HEK293 (cell line): Measurements from ENCODE around the gene TMEM63B.

Experiments
- CTCF ChIA-PET: fragments of 350-600 bp; formaldehyde crosslinking; extraction: SDS; loops from one replicate; lab custom pipeline; 2021; ENCODE audit warnings: antibody characterized with exemption; lab: Yijun Ruan, JAX
- POLR2A ChIA-PET: fragments of 300-600 bp; formaldehyde crosslinking; extraction: SDS; loops from one replicate; lab custom pipeline; 2020; ENCODE audit warnings: antibody characterized with exemption, inconsistent platforms; lab: Yijun Ruan, JAX
- H3K27ac ChIP-seq: fragments of 200-500 bp; sonication (Bioruptor generic); 2 replicates; pipeline ENCODE4 v1.5.1; 2014; ENCODE audit warnings: low read depth, low read length, control low read depth, inconsistent platforms; ENCODE audit errors: extremely low read depth
- H3K36me3 ChIP-seq, 2 experiments: fragments of 200-500 bp in 1 of 2; sonication (Bioruptor generic) in 1 of 2; 1 replicate in 1 of 2; 2 replicates in 1 of 2; pipeline ENCODE4 v1.5.1; 2014 to 2017; ENCODE audit warnings: inconsistent platforms in 2 of 2, low read length in 2 of 2; ENCODE audit not compliant: control insufficient read depth in 2 of 2, insufficient read depth in 1 of 2
- H3K4me1 ChIP-seq: fragments of 200-500 bp; sonication (Bioruptor generic); 2 replicates; pipeline ENCODE4 v1.5.1; 2014; ENCODE audit warnings: mild to moderate bottlenecking, low read length, inconsistent platforms; ENCODE audit not compliant: control insufficient read depth, insufficient read depth
- H3K4me3 ChIP-seq: 2 replicates; pipeline ENCODE4 v1.5.1; 2011; ENCODE audit warnings: low read depth, mild to moderate bottlenecking, control low read depth, low read length, moderate library complexity
- H3K9me3 ChIP-seq: fragments of 200-500 bp; sonication (Bioruptor generic); 2 replicates; pipeline ENCODE4 v1.5.1; 2014; ENCODE audit warnings: low read depth, low read length, inconsistent platforms; ENCODE audit not compliant: control insufficient read depth, insufficient read depth
- BCL11B ChIP-seq: fragments of 450-650 bp; formaldehyde crosslinking; IDR thresholded peaks from 2 replicates; pipeline ENCODE4 v1.5.1; 2016; ENCODE audit warnings: low read depth, missing biosample characterization, missing genetic modification characterization
- KLF10 ChIP-seq: fragments of 450-650 bp; IDR thresholded peaks from 2 replicates; pipeline ENCODE4 v1.5.1; 2018; ENCODE audit warnings: missing biosample characterization, mild to moderate bottlenecking, missing genetic modification characterization
- PRDM1 ChIP-seq: fragments of 450-650 bp; formaldehyde crosslinking; IDR thresholded peaks from 2 replicates; pipeline ENCODE4; 2016; ENCODE audit warnings: missing biosample characterization, missing genetic modification characterization
- TRIM28 ChIP-seq: IDR thresholded peaks from 2 replicates; pipeline ENCODE4 v1.6.1; 2011; ENCODE audit warnings: low read length, control low read depth, borderline replicate concordance
- ZNF146 ChIP-seq: fragments of 450-650 bp; formaldehyde crosslinking; IDR thresholded peaks from 2 replicates; pipeline ENCODE4 v1.5.1; 2016; ENCODE audit warnings: missing biosample characterization, missing genetic modification characterization
- ZNF221 ChIP-seq: fragments of 450-650 bp; formaldehyde crosslinking; IDR thresholded peaks from 2 replicates; pipeline ENCODE4 v1.5.1; 2017; ENCODE audit warnings: missing biosample characterization, missing genetic modification characterization, borderline replicate concordance
- ZNF23 ChIP-seq: fragments of 450-650 bp; formaldehyde crosslinking; IDR thresholded peaks from 2 replicates; pipeline ENCODE4 v1.5.1; 2016; ENCODE audit warnings: missing biosample characterization, missing genetic modification characterization, borderline replicate concordance
- ZNF266 ChIP-seq: fragments of 450-650 bp; formaldehyde crosslinking; IDR thresholded peaks from 2 replicates; pipeline ENCODE4 v1.5.1; 2016; ENCODE audit warnings: missing biosample characterization, missing genetic modification characterization, low read depth
- ZNF335 ChIP-seq: fragments of 450-650 bp; formaldehyde crosslinking; conservative IDR thresholded peaks from 2 replicates; pipeline ENCODE4 v1.5.1; 2016; ENCODE audit warnings: missing biosample characterization, missing genetic modification characterization
- ZNF600 ChIP-seq: fragments of 450-650 bp; formaldehyde crosslinking; IDR thresholded peaks from 2 replicates; pipeline ENCODE4 v1.5.1; 2016; ENCODE audit warnings: missing biosample characterization, missing genetic modification characterization
- ZNF626 ChIP-seq: fragments of 450-650 bp; sonication (Bioruptor Pico); formaldehyde crosslinking; IDR thresholded peaks from 2 replicates; pipeline ENCODE4 v1.5.1; 2018; ENCODE audit warnings: missing biosample characterization, missing genetic modification characterization, inconsistent platforms
- ZNF629 ChIP-seq: fragments of 450-650 bp; formaldehyde crosslinking; IDR thresholded peaks from 2 replicates; pipeline ENCODE4 v1.5.1; 2017; ENCODE audit warnings: missing biosample characterization, missing genetic modification characterization
- ZNF660 ChIP-seq: fragments of 450-650 bp; IDR thresholded peaks from 2 replicates; pipeline ENCODE4 v1.5.1; 2018; ENCODE audit warnings: missing biosample characterization, mild to moderate bottlenecking, missing genetic modification characterization
- ZNF837 ChIP-seq: fragments of 450-650 bp; formaldehyde crosslinking; IDR thresholded peaks from 2 replicates; pipeline ENCODE4 v1.5.1; 2016; ENCODE audit warnings: missing biosample characterization, missing genetic modification characterization
- ZSCAN16 ChIP-seq: fragments of 450-650 bp; formaldehyde crosslinking; IDR thresholded peaks from 2 replicates; pipeline ENCODE4 v1.5.1; 2016; ENCODE audit warnings: missing biosample characterization, missing genetic modification characterization
- ZSCAN23 ChIP-seq: fragments of 450-650 bp; formaldehyde crosslinking; IDR thresholded peaks from 2 replicates; pipeline ENCODE4 v1.5.1; 2016; ENCODE audit warnings: missing biosample characterization, missing genetic modification characterization
- TF ChIP-seq, protein P1 (sequence below): fragments of 450-650 bp; formaldehyde crosslinking; IDR thresholded peaks from 2 replicates; pipeline ENCODE4 v1.5.1; 2016; ENCODE audit warnings: missing biosample characterization, missing genetic modification characterization, borderline replicate concordance
- TF ChIP-seq, protein P2 (sequence below): fragments of 450-650 bp; formaldehyde crosslinking; IDR thresholded peaks from 2 replicates; pipeline ENCODE4 v1.5.1; 2016; ENCODE audit warnings: missing biosample characterization, missing genetic modification characterization
- TF ChIP-seq, protein P3 (sequence below): fragments of 450-650 bp; formaldehyde crosslinking; IDR thresholded peaks from 2 replicates; pipeline ENCODE4 v1.5.1; 2016; ENCODE audit warnings: missing biosample characterization, missing genetic modification characterization
- TF ChIP-seq, protein P4 (sequence below): fragments of 450-650 bp; formaldehyde crosslinking; IDR thresholded peaks from 2 replicates; pipeline ENCODE4 v1.5.1; 2017; ENCODE audit warnings: missing biosample characterization, missing genetic modification characterization
- TF ChIP-seq, protein P5 (sequence below): fragments of 450-650 bp; formaldehyde crosslinking; optimal IDR thresholded peaks from 2 replicates; pipeline ENCODE3; 2016; ENCODE audit warnings: missing biosample characterization, mild to moderate bottlenecking, missing genetic modification characterization

The TMEM63B gene

DNA sequence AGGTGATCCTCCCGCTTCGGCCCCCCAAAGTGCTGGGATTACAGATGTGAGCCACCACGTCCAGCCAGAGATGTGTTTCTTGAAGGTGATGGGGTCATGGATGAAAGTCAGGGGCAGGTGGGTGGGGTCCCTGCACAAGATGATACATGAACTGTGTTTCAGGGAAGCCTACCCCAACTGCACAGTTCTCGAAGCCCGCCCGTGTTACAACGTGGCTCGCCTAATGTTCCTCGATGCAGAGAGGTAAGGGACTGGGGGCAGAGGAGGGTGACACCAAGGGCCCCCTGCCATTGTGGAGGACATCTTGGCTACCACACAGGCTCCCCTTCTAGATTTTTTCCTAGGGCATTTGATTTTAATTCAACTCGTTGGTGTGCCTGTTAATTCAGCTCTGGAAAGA, 19.3 kb downstream of the TMEM63B start:
- peaks cover 17 to 65% of the 10 kb centered on the region in 2 experiments; a peak in 2 of 3 replicates for H3K36me3 ChIP-seq
- H3K4me1 ChIP-seq: no peaks in the 10 kb centered on the region
- TF ChIP-seq ZNF626 (tag by site-specific recombination) (no peak), ZNF23 (tag by site-specific recombination) (no peak), ZNF837 (no peak), ZSCAN23 (tag by site-specific recombination) (no peak), ZNF600 (no peak), ZNF146 (no peak), ZSCAN16 (no peak), KLF10 (tag by site-specific recombination) (no peak), BCL11B (tag by site-specific recombination) (no peak), ZNF629 (no peak), ZNF660 (tag by site-specific recombination) (no peak), TRIM28 (no peak), ZNF335 (tag by site-specific recombination) (no peak)
- TF ChIP-seq, protein P1, sequence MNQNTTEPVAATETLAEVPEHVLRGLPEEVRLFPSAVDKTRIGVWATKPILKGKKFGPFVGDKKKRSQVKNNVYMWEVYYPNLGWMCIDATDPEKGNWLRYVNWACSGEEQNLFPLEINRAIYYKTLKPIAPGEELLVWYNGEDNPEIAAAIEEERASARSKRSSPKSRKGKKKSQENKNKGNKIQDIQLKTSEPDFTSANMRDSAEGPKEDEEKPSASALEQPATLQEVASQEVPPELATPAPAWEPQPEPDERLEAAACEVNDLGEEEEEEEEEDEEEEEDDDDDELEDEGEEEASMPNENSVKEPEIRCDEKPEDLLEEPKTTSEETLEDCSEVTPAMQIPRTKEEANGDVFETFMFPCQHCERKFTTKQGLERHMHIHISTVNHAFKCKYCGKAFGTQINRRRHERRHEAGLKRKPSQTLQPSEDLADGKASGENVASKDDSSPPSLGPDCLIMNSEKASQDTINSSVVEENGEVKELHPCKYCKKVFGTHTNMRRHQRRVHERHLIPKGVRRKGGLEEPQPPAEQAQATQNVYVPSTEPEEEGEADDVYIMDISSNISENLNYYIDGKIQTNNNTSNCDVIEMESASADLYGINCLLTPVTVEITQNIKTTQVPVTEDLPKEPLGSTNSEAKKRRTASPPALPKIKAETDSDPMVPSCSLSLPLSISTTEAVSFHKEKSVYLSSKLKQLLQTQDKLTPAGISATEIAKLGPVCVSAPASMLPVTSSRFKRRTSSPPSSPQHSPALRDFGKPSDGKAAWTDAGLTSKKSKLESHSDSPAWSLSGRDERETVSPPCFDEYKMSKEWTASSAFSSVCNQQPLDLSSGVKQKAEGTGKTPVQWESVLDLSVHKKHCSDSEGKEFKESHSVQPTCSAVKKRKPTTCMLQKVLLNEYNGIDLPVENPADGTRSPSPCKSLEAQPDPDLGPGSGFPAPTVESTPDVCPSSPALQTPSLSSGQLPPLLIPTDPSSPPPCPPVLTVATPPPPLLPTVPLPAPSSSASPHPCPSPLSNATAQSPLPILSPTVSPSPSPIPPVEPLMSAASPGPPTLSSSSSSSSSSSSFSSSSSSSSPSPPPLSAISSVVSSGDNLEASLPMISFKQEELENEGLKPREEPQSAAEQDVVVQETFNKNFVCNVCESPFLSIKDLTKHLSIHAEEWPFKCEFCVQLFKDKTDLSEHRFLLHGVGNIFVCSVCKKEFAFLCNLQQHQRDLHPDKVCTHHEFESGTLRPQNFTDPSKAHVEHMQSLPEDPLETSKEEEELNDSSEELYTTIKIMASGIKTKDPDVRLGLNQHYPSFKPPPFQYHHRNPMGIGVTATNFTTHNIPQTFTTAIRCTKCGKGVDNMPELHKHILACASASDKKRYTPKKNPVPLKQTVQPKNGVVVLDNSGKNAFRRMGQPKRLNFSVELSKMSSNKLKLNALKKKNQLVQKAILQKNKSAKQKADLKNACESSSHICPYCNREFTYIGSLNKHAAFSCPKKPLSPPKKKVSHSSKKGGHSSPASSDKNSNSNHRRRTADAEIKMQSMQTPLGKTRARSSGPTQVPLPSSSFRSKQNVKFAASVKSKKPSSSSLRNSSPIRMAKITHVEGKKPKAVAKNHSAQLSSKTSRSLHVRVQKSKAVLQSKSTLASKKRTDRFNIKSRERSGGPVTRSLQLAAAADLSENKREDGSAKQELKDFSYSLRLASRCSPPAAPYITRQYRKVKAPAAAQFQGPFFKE (tag by site-specific recombination): no peak
- TF ChIP-seq, protein P2, sequence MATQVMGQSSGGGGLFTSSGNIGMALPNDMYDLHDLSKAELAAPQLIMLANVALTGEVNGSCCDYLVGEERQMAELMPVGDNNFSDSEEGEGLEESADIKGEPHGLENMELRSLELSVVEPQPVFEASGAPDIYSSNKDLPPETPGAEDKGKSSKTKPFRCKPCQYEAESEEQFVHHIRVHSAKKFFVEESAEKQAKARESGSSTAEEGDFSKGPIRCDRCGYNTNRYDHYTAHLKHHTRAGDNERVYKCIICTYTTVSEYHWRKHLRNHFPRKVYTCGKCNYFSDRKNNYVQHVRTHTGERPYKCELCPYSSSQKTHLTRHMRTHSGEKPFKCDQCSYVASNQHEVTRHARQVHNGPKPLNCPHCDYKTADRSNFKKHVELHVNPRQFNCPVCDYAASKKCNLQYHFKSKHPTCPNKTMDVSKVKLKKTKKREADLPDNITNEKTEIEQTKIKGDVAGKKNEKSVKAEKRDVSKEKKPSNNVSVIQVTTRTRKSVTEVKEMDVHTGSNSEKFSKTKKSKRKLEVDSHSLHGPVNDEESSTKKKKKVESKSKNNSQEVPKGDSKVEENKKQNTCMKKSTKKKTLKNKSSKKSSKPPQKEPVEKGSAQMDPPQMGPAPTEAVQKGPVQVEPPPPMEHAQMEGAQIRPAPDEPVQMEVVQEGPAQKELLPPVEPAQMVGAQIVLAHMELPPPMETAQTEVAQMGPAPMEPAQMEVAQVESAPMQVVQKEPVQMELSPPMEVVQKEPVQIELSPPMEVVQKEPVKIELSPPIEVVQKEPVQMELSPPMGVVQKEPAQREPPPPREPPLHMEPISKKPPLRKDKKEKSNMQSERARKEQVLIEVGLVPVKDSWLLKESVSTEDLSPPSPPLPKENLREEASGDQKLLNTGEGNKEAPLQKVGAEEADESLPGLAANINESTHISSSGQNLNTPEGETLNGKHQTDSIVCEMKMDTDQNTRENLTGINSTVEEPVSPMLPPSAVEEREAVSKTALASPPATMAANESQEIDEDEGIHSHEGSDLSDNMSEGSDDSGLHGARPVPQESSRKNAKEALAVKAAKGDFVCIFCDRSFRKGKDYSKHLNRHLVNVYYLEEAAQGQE (tag by site-specific recombination): no peak
- TF ChIP-seq, protein P3, sequence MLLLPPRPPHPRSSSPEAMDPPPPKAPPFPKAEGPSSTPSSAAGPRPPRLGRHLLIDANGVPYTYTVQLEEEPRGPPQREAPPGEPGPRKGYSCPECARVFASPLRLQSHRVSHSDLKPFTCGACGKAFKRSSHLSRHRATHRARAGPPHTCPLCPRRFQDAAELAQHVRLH (tag by site-specific recombination): no peak
- no peak overlapping the region for H3K27ac ChIP-seq
- H3K4me3 ChIP-seq: no peak overlapping the region
- H3K9me3 ChIP-seq: no peaks in the 10 kb centered on the region
- CTCF ChIA-PET: interaction anchor here (0.5 to 0.7 kb wide), 3 partner anchors 34 to 646 kb away, joined by 3 read pairs; no protein-coding TSS in a partner anchor
- POLR2A ChIA-PET: interaction anchor here (0.7 kb wide), 1 partner anchor 15 kb away, joined by 5 read pairs; no protein-coding TSS in a partner anchor

DNA sequence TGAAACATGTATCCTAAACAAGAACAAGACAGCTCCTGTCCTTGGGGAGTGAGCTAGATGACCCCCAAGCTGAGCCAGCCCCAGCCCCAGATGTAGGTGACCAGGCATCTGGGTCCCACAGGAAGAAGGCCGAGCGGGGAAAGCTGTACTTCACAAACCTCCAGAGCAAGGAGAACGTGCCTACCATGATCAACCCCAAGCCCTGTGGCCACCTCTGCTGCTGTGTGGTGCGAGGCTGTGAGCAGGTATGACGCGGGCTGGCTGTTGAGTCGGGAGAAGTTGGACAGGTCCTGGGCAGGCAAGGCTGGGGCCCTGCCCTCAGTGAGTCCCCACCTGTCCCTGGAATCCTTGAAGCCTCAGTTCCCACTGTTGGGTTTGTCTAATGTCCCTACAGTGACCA, 19.9 kb downstream of the TMEM63B start:
- Histone ChIP-seq H3K4me1 (no peaks in the 10 kb centered on the region), H3K9me3 (no peaks in the 10 kb centered on the region), H3K27ac (no peak overlapping the region), H3K4me3 (no peak overlapping the region), H3K36me3 (peaks cover 17 to 65% of the 10 kb centered on the region in 2 experiments; a peak in 2 of 3 replicates)
- CTCF ChIA-PET: interaction anchor here (0.7 to 1.1 kb wide), 2 partner anchors 91 to 423 kb away, joined by 3 read pairs; no protein-coding TSS in a partner anchor
- POLR2A ChIA-PET: no interaction called here
- TF ChIP-seq PRDM1 (tag by site-specific recombination) (no peak), ZNF837 (no peak), ZNF221 (no peak), ZSCAN16 (no peak), ZNF266 (tag by site-specific recombination) (no peak)
- TF ChIP-seq, protein P4, sequence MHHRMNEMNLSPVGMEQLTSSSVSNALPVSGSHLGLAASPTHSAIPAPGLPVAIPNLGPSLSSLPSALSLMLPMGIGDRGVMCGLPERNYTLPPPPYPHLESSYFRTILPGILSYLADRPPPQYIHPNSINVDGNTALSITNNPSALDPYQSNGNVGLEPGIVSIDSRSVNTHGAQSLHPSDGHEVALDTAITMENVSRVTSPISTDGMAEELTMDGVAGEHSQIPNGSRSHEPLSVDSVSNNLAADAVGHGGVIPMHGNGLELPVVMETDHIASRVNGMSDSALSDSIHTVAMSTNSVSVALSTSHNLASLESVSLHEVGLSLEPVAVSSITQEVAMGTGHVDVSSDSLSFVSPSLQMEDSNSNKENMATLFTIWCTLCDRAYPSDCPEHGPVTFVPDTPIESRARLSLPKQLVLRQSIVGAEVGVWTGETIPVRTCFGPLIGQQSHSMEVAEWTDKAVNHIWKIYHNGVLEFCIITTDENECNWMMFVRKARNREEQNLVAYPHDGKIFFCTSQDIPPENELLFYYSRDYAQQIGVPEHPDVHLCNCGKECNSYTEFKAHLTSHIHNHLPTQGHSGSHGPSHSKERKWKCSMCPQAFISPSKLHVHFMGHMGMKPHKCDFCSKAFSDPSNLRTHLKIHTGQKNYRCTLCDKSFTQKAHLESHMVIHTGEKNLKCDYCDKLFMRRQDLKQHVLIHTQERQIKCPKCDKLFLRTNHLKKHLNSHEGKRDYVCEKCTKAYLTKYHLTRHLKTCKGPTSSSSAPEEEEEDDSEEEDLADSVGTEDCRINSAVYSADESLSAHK (tag by site-specific recombination): no peak
- TF ChIP-seq, protein P5, sequence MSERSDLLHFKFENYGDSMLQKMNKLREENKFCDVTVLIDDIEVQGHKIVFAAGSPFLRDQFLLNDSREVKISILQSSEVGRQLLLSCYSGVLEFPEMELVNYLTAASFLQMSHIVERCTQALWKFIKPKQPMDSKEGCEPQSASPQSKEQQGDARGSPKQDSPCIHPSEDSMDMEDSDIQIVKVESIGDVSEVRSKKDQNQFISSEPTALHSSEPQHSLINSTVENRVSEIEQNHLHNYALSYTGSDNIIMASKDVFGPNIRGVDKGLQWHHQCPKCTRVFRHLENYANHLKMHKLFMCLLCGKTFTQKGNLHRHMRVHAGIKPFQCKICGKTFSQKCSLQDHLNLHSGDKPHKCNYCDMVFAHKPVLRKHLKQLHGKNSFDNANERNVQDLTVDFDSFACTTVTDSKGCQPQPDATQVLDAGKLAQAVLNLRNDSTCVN (tag by site-specific recombination): no peak
